ENCODE results near the gene DPH2.

DNA sequence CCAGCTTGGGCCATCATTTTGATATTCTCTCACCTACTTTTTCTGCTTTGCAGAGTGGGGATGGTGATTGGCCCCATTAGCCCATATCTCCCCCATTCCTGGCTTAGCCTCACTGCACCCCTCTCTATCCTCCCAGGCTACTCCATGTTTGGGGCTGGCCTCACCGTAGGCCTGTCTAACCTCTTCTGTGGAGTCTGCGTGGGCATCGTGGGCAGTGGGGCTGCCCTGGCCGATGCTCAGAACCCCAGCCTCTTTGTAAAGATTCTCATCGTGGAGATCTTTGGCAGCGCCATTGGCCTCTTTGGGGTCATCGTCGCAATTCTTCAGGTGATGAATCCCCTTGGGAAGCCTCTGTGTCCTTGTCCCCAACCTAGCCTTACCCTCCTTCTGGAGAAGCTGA lies 7.1 kb downstream of the DPH2 start:
- TF ChIP-seq CTCF (conservative IDR thresholded peaks at IDR 0.05 in 1 of 2, IDR thresholded peaks at IDR 0.05 in 1 of 2; ENCODE audit: extremely low read depth in 1 of 2, insufficient read depth in 1 of 2, low read depth in 1 of 2, low read length in 2 of 2) (no peak), EZH2 (IDR thresholded peaks at IDR 0.05; ENCODE audit: borderline replicate concordance, low read length) (no peak)

Data from mammary epithelial cell (primary cell).